CD8-positive, alpha-beta memory T cell (primary cell): Measurements from ENCODE around the gene FGFR1OP2. TPM values are rescaled to one million over a fixed set of nuclear protein-coding genes. Genes with fewer than 3 reads are reported as not detected.

Source experiments
- CTCF ChIA-PET: fragments of 350-600 bp; sonication (Branson Sonifier 250); formaldehyde crosslinking; loops from one replicate; lab custom pipeline; 2021; ENCODE audit warnings: antibody characterized with exemption; lab: Charles Lee
- POLR2A ChIA-PET: fragments of 350-600 bp; sonication (Branson Sonifier 250); formaldehyde crosslinking; loops from one replicate; lab custom pipeline; 2021; ENCODE audit warnings: antibody characterized with exemption; lab: Charles Lee
- DNase-seq, 5 donors: peaks; one replicate each; pipeline versions ENCODE4 v3.0.0 to v3.0.0-alpha.2; 2020 to 2022; ENCODE audit warnings: mixed read lengths in 1 of 5
- H3K27ac ChIP-seq: one replicate; pipeline ENCODE4 v1.7.0; 2013; ENCODE audit warnings: low read depth, mild to moderate bottlenecking, low read length, moderate library complexity
- H3K27me3 ChIP-seq: 2 replicates; pipeline ENCODE4 v1.7.0; 2013; ENCODE audit warnings: low read length, mild to moderate bottlenecking; ENCODE audit not compliant: insufficient read depth, poor library complexity, severe bottlenecking
- H3K36me3 ChIP-seq: 2 replicates; pipeline ENCODE4 v1.7.0; 2013; ENCODE audit warnings: mild to moderate bottlenecking, low read length, moderate library complexity; ENCODE audit not compliant: insufficient read depth
- H3K4me1 ChIP-seq: 2 replicates; pipeline ENCODE4 v1.7.0; 2013; ENCODE audit warnings: mild to moderate bottlenecking, low read length, moderate library complexity; ENCODE audit not compliant: insufficient read depth
- H3K4me3 ChIP-seq: 2 replicates; pipeline ENCODE4 v1.7.0; 2013; ENCODE audit warnings: mild to moderate bottlenecking, low read length
- H3K9me3 ChIP-seq: 2 replicates; pipeline ENCODE4 v1.7.0; 2013; ENCODE audit warnings: mild to moderate bottlenecking, low read length
- H3K27ac Mint-ChIP-seq, 8 donors: one replicate each; pipeline ENCODE4 v1.8.0; 2020 to 2021; ENCODE audit warnings: mixed read lengths in 8 of 8, mild to moderate bottlenecking in 6 of 8, inconsistent platforms in 3 of 8, moderate library complexity in 3 of 8
- H3K27me3 Mint-ChIP-seq, 2 donors: one replicate each; pipeline ENCODE4 v1.8.0; 2020 to 2021; ENCODE audit warnings: mixed read lengths in 2 of 2, mild to moderate bottlenecking in 1 of 2, moderate library complexity in 1 of 2
- H3K36me3 Mint-ChIP-seq, 3 donors: one replicate each; pipeline ENCODE4 v1.8.0; 2020 to 2021; ENCODE audit warnings: mixed read lengths in 3 of 3, inconsistent platforms in 1 of 3, mild to moderate bottlenecking in 1 of 3
- H3K4me1 Mint-ChIP-seq, 3 donors: one replicate each; pipeline ENCODE4 v1.8.0; 2020 to 2021; ENCODE audit warnings: mixed read lengths in 3 of 3, inconsistent platforms in 1 of 3, mild to moderate bottlenecking in 1 of 3
- H3K4me3 Mint-ChIP-seq, 7 donors: one replicate each; pipeline ENCODE4 v1.8.0; 2020 to 2021; ENCODE audit warnings: mixed read lengths in 7 of 7, mild to moderate bottlenecking in 6 of 7, moderate library complexity in 4 of 7, inconsistent platforms in 2 of 7
- H3K9me3 Mint-ChIP-seq, 5 donors: one replicate each; pipeline ENCODE4 v1.8.0; 2020 to 2022; ENCODE audit warnings: mixed read lengths in 5 of 5, mild to moderate bottlenecking in 3 of 5, moderate library complexity in 2 of 5, inconsistent platforms in 1 of 5
- polyA plus RNA-seq: library from polyadenylated mRNA; unstranded; fragments of 300-500 nt; fragmentation: Illumina TruSeq; gene quantifications from one replicate; pipeline ENCODE4 v1.2.3, GENCODE V29; 2021
- total RNA-seq, 2 experiments: library from RNA; stranded (reverse); gene quantifications; one replicate each; pipeline ENCODE4 v1.2.3, GENCODE V29; 2021

Gene FGFR1OP2
- total and polyA plus RNA-seq, 3 experiments from 2014 or later: 50.4 to 103 (median 54.7) TPM

DNA sequence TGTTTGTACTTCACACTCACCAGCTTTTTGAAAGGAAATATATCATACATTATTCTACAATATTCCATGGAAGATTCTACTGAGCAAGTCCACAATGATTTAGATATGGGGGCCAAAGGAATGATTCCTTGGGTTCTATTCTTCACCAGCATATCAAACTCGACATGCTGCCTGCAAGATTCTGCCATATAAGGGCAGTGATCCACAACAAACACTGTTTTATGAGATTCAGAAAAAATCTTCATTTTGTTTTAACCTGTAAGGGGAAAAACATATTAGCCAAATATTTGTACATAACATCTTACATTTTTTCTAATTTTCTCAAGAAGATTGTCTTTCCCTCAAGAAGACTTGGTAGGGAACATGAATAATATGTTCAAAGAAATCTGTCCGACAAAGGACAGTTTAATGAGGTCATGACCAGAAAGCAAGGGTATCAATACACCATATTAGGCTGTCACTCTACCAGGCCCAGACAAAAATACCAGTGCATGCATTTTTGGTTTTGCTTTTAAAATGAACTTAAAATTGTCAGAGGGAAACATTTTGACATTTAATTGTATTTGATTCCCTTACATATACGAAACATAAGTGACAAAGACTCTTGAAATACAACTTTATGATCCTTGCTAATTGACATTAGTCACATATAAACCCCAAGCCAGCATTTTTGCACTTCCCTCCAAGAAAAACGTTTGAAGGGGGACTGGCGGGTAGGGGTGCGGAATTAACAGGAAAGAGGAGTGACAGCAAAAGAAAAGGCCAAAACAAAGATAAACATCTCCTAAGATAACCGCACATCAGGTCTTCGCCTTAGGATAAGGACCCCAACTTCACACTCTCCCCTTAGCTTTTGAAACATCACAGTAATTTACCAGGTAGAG is 1.5 kb upstream of the FGFR1OP2 start:
- Mint-ChIP-seq H3K27me3 (peaks cover 0 to 2% of the 10 kb centered on the region in 2 donors), H3K4me1 (peaks cover 74 to 86% (median 75%) of the 10 kb centered on the region in 3 donors), H3K9me3 (no peaks in the 10 kb centered on the region), H3K27ac (peak overlapping the region; percentile 88 to 100 (median 97)), H3K4me3 (peak overlapping the region; percentile 95 to 99 (median 98)), H3K36me3 (peaks cover 0 to 38% (median 5%) of the 10 kb centered on the region in 3 donors)
- no peaks in the 10 kb centered on the region for H3K9me3 ChIP-seq
- H3K4me1 ChIP-seq: peaks cover 50% of the 10 kb centered on the region
- peak overlapping the region; percentile 87 for H3K4me3 ChIP-seq
- DNase-seq: peak in 1 of 5 donors; percentile 23
- CTCF ChIA-PET: interaction anchor here (0.9 kb wide), 1 partner anchor 51 kb away, joined by 4 read pairs; no protein-coding TSS in a partner anchor
- no peaks in the 10 kb centered on the region for H3K36me3 ChIP-seq
- peak overlapping the region; percentile 91 for H3K27ac ChIP-seq
- no peaks in the 10 kb centered on the region for H3K27me3 ChIP-seq
- POLR2A ChIA-PET: interaction anchor here (0.6 to 1.2 kb wide), 3 partner anchors 34 to 104 kb away, joined by 3 to 5 read pairs (median 3); partner anchors contain the start of genes ITPR2 and MED21

DNA sequence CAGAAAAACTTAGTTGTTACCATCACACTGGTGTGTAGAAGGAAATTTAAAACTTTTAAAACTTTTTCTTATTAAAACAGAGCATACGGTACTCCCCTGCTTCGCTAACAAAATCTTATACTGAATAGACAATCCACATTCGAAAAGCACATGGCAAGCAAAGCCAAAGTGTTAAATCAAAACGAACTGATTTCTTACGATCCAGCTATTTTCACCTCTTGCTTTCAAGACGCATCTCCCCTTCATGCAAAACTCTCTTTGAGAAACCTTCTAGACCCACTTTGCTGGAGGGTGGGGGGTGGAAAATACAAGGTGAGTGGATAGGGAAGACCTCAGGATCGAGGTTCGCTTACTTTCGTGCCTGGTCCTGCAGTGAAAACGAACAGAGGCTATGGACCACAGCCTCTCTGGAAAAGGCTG is 817 bp upstream of the FGFR1OP2 start:
- Histone ChIP-seq H3K4me3 (peak overlapping the region; percentile 87), H3K36me3 (no peaks in the 10 kb centered on the region), H3K27ac (peak overlapping the region; percentile 91), H3K4me1 (peaks cover 51% of the 10 kb centered on the region), H3K27me3 (no peaks in the 10 kb centered on the region), H3K9me3 (no peaks in the 10 kb centered on the region)
- H3K4me1 Mint-ChIP-seq: peaks cover 74 to 86% (median 75%) of the 10 kb centered on the region in 3 donors
- H3K9me3 Mint-ChIP-seq: no peaks in the 10 kb centered on the region
- peaks cover 0 to 32% (median 5%) of the 10 kb centered on the region in 3 donors for H3K36me3 Mint-ChIP-seq
- H3K27me3 Mint-ChIP-seq: peaks cover 0 to 2% of the 10 kb centered on the region in 2 donors
- no peak for DNase-seq
- ChIA-PET CTCF (interaction anchor here (0.9 kb wide), 1 partner anchor 52 kb away, joined by 4 read pairs; no protein-coding TSS in a partner anchor), POLR2A (interaction anchor here (0.6 to 1.2 kb wide), 3 partner anchors 34 to 105 kb away, joined by 3 to 5 read pairs (median 3); partner anchors contain the start of genes ITPR2 and MED21)
- peak overlapping the region; percentile 95 to 99 (median 98) for H3K4me3 Mint-ChIP-seq
- peak overlapping the region; percentile 88 to 100 (median 97) for H3K27ac Mint-ChIP-seq

- H3K36me3 ChIP-seq: no peaks in the 10 kb centered on the region
- peaks cover 74 to 86% (median 77%) of the 10 kb centered on the region in 3 donors for H3K4me1 Mint-ChIP-seq
- peak overlapping the region; percentile 87 for H3K4me3 ChIP-seq
- no peaks in the 10 kb centered on the region for H3K9me3 Mint-ChIP-seq
- peaks cover 57% of the 10 kb centered on the region for H3K4me1 ChIP-seq
- H3K27me3 ChIP-seq: no peaks in the 10 kb centered on the region
- H3K27ac Mint-ChIP-seq: peak overlapping the region; percentile 88 to 100 (median 97)
- peak overlapping the region; percentile 95 to 99 (median 98) for H3K4me3 Mint-ChIP-seq
- POLR2A ChIA-PET: interaction anchor here (1.0 kb wide), 1 partner anchor 14 kb away, joined by 4 read pairs; no protein-coding TSS in a partner anchor
- CTCF ChIA-PET: interaction anchor here (1.0 to 1.2 kb wide), 2 partner anchors 75 to 367 kb away, joined by 4 to 5 read pairs; partner anchors contain the start of gene TM7SF3
- H3K9me3 ChIP-seq: no peaks in the 10 kb centered on the region
- H3K36me3 Mint-ChIP-seq: peaks cover 0 to 22% (median 0%) of the 10 kb centered on the region in 3 donors
- DNase-seq: no peak
- H3K27me3 Mint-ChIP-seq: peaks cover 0 to 2% of the 10 kb centered on the region in 2 donors
- H3K27ac ChIP-seq: peak overlapping the region; percentile 91
Measured at GRCh38 chr12:26938701-26939062, 412 bp downstream of the FGFR1OP2 start.

GRCh38 chr12:26939192-26939832 is 1.0 kb downstream of the FGFR1OP2 start:
- H3K4me3 ChIP-seq: peak overlapping the region; percentile 87
- no peaks in the 10 kb centered on the region for H3K9me3 Mint-ChIP-seq
- ChIA-PET CTCF (interaction anchor here (1.0 to 1.2 kb wide), 2 partner anchors 75 to 367 kb away, joined by 4 to 5 read pairs; partner anchors contain the start of gene TM7SF3), POLR2A (interaction anchor here (1.0 kb wide), 1 partner anchor 14 kb away, joined by 4 read pairs; no protein-coding TSS in a partner anchor)
- peaks cover 74 to 86% (median 79%) of the 10 kb centered on the region in 3 donors for H3K4me1 Mint-ChIP-seq
- H3K9me3 ChIP-seq: no peaks in the 10 kb centered on the region
- H3K36me3 ChIP-seq: no peaks in the 10 kb centered on the region
- H3K4me1 ChIP-seq: peaks cover 63% of the 10 kb centered on the region
- H3K27me3 Mint-ChIP-seq: peaks cover 0 to 2% of the 10 kb centered on the region in 2 donors
- peak overlapping the region; percentile 91 for H3K27ac ChIP-seq
- H3K27ac Mint-ChIP-seq: peak overlapping the region; percentile 88 to 100 (median 97)
- peak in 1 of 5 donors; percentile 22 for DNase-seq
- H3K4me3 Mint-ChIP-seq: peak overlapping the region; percentile 95 to 99 (median 98)
- H3K27me3 ChIP-seq: no peaks in the 10 kb centered on the region
- H3K36me3 Mint-ChIP-seq: peaks cover 0 to 25% (median 0%) of the 10 kb centered on the region in 3 donors

DNA sequence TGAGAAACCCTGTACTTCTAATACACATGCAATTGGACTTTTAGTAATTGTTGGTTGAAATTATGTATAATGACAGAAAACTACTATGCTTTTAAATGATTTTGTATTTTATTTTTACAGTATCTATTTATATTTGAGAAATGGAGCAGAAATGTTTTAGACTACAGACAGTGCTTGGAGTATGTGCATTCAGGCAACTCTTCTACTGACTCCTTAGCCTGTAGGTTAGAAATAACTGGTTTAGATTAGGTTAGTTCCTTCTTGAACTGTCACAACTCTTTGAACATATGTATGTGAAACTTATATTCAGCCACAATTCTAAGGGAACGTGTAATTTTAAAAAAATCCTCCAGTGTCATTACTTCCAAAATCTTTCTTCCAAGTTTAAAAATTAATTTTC is 1.7 kb downstream of the FGFR1OP2 start:
- H3K27ac Mint-ChIP-seq: peak overlapping the region; percentile 72 to 100 (median 96)
- H3K36me3 ChIP-seq: no peaks in the 10 kb centered on the region
- no peaks in the 10 kb centered on the region for H3K9me3 ChIP-seq
- CTCF ChIA-PET: interaction anchor here (1.2 kb wide), 1 partner anchor 366 kb away, joined by 4 read pairs; no protein-coding TSS in a partner anchor
- no peaks in the 10 kb centered on the region for H3K27me3 ChIP-seq
- peak overlapping the region; percentile 95 to 99 (median 98) for H3K4me3 Mint-ChIP-seq
- H3K36me3 Mint-ChIP-seq: peaks cover 0 to 27% (median 0%) of the 10 kb centered on the region in 3 donors
- DNase-seq: no peak
- peaks cover 73 to 86% (median 79%) of the 10 kb centered on the region in 3 donors for H3K4me1 Mint-ChIP-seq
- peak overlapping the region; percentile 91 for H3K27ac ChIP-seq
- H3K27me3 Mint-ChIP-seq: peaks cover 0 to 2% of the 10 kb centered on the region in 2 donors
- H3K4me1 ChIP-seq: peaks cover 58% of the 10 kb centered on the region
- H3K9me3 Mint-ChIP-seq: peaks cover 0 to under 1% (median 0%) of the 10 kb centered on the region in 5 donors
- peak overlapping the region; percentile 87 for H3K4me3 ChIP-seq
- POLR2A ChIA-PET: no interaction called here

DNA sequence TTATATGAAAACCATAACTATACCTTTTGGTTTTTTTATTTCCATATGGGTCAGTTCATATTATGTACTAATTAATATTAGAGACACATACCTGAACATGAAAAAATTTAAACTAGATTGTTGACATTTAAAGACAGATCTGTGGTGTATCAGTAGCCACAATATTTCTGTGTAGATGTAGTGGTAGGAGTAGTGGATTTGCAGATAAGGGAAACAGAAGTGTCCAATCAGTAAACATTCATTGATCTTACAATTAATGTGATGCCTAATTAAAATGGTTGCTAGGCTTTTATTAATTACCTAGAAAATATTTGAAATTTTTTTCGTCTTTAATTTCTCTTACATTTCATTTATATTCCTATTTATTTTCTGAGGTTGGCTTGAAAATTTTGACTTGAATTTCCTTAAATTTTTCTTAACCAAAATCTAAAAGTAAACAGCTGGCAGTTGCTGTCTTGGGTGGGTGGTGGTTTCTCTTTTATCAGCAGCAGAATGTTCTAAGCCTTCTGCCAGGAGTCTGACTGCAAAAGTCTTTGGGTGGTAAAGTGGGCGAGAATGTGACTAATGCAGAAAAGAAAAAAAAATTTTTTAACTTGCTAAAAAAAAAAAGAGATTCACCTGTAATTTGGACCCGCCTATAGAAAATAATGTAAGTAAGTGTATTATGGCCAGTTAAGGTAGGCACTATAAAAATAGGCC is 2.4 kb downstream of the FGFR1OP2 start:
- H3K27me3 ChIP-seq: no peaks in the 10 kb centered on the region
- H3K9me3 ChIP-seq: no peaks in the 10 kb centered on the region
- peak in 2 of 5 donors; percentile 29 to 47 for DNase-seq
- Mint-ChIP-seq H3K27me3 (peaks cover 0 to 2% of the 10 kb centered on the region in 2 donors), H3K27ac (peak overlapping the region; percentile 86 to 99 (median 96)), H3K36me3 (peaks cover 0 to 28% (median 0%) of the 10 kb centered on the region in 3 donors), H3K4me3 (peak overlapping the region; percentile 79 to 99 (median 97)), H3K4me1 (peaks cover 72 to 86% (median 78%) of the 10 kb centered on the region in 3 donors), H3K9me3 (peaks cover 0 to 4% (median 0%) of the 10 kb centered on the region in 5 donors)
- ChIA-PET POLR2A (no interaction called here), CTCF (interaction anchor here (1.1 kb wide), 1 partner anchor 55 kb away, joined by 3 read pairs; no protein-coding TSS in a partner anchor)
- no peaks in the 10 kb centered on the region for H3K36me3 ChIP-seq
- peak overlapping the region; percentile 87 for H3K4me3 ChIP-seq
- peak overlapping the region; percentile 58 for H3K27ac ChIP-seq
- peaks cover 51% of the 10 kb centered on the region for H3K4me1 ChIP-seq
